ENCODE results near the gene IRAK1BP1. TPM values are rescaled to one million over a fixed set of nuclear protein-coding genes. Genes with fewer than 3 reads are reported as not detected.

Gene IRAK1BP1
- polyA plus RNA-seq, 1 donor from 2014 or later, result 6.6 TPM

DNA sequence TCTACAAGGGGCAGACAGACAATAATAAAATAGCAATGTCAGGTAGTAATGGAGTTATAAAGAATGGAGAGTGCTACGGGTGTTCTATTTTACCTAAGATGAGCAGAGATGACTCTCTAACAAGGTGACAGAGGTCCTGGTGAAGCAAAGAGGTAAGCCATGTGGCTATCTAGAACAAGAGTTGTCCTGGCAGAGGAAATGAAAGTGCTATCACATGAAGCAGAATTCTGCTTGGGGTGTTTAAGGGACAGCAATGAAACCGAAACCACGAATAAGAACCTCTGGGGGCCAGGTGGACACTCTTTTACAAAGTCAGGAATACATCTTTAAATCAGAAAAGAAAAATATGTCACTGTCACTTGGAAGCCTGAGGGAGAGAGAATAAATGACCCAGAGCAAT, 37.9 kb upstream of the IRAK1BP1 start:
- Histone ChIP-seq H2AFZ (ENCODE audit: low read depth, low read length) (no peak overlapping the region), H3K9me2 (ENCODE audit: insufficient read depth, low read length) (no peaks in the 10 kb centered on the region), H3K9ac (ENCODE audit: low read length) (no peak overlapping the region), H3K27me3 (ENCODE audit: insufficient read depth, low read depth, low read length) (no peaks in the 10 kb centered on the region), H4K20me1 (ENCODE audit: insufficient read depth) (no peaks in the 10 kb centered on the region), H3K36me3 (ENCODE audit: insufficient read depth, low read length) (no peaks in the 10 kb centered on the region), H3K4me3 (ENCODE audit: low read length) (no peak overlapping the region), H3K79me2 (replicated peaks; ENCODE audit: insufficient read depth, low read length) (no peaks in the 10 kb centered on the region), H3F3A (ENCODE audit: insufficient read depth, low read length, poor library complexity, severe bottlenecking) (no peaks in the 10 kb centered on the region), H3K9me3 (ENCODE audit: low read length) (no peaks in the 10 kb centered on the region), H3K4me2 (ENCODE audit: low read length) (no peak overlapping the region), H3K27ac (ENCODE audit: low read length) (no peak overlapping the region)
- TF ChIP-seq POLR2AphosphoS5 (IDR thresholded peaks at IDR 0.05), result no peak
- no peak for TF ChIP-seq MXI1 (conservative IDR thresholded peaks at IDR 0.05; ENCODE audit: poor library complexity, severe bottlenecking)
- TF ChIP-seq, protein P1, sequence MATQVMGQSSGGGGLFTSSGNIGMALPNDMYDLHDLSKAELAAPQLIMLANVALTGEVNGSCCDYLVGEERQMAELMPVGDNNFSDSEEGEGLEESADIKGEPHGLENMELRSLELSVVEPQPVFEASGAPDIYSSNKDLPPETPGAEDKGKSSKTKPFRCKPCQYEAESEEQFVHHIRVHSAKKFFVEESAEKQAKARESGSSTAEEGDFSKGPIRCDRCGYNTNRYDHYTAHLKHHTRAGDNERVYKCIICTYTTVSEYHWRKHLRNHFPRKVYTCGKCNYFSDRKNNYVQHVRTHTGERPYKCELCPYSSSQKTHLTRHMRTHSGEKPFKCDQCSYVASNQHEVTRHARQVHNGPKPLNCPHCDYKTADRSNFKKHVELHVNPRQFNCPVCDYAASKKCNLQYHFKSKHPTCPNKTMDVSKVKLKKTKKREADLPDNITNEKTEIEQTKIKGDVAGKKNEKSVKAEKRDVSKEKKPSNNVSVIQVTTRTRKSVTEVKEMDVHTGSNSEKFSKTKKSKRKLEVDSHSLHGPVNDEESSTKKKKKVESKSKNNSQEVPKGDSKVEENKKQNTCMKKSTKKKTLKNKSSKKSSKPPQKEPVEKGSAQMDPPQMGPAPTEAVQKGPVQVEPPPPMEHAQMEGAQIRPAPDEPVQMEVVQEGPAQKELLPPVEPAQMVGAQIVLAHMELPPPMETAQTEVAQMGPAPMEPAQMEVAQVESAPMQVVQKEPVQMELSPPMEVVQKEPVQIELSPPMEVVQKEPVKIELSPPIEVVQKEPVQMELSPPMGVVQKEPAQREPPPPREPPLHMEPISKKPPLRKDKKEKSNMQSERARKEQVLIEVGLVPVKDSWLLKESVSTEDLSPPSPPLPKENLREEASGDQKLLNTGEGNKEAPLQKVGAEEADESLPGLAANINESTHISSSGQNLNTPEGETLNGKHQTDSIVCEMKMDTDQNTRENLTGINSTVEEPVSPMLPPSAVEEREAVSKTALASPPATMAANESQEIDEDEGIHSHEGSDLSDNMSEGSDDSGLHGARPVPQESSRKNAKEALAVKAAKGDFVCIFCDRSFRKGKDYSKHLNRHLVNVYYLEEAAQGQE (IDR thresholded peaks at IDR 0.05; ENCODE audit: borderline replicate concordance), result no peak
- TF ChIP-seq EZH2 (IDR thresholded peaks at IDR 0.05; ENCODE audit: borderline replicate concordance, insufficient read depth, low read length, poor library complexity, severe bottlenecking), result no peak
- TF ChIP-seq SMC3 (conservative IDR thresholded peaks at IDR 0.05; ENCODE audit: poor library complexity), result no peak
- no peak for TF ChIP-seq EP300 (conservative IDR thresholded peaks at IDR 0.05; ENCODE audit: poor library complexity, severe bottlenecking)
- TF ChIP-seq TAF1 (IDR thresholded peaks at IDR 0.05; ENCODE audit: low read depth), result no peak
- no peak for TF ChIP-seq RAD21 (conservative IDR thresholded peaks at IDR 0.05)
- TF ChIP-seq, protein P2, sequence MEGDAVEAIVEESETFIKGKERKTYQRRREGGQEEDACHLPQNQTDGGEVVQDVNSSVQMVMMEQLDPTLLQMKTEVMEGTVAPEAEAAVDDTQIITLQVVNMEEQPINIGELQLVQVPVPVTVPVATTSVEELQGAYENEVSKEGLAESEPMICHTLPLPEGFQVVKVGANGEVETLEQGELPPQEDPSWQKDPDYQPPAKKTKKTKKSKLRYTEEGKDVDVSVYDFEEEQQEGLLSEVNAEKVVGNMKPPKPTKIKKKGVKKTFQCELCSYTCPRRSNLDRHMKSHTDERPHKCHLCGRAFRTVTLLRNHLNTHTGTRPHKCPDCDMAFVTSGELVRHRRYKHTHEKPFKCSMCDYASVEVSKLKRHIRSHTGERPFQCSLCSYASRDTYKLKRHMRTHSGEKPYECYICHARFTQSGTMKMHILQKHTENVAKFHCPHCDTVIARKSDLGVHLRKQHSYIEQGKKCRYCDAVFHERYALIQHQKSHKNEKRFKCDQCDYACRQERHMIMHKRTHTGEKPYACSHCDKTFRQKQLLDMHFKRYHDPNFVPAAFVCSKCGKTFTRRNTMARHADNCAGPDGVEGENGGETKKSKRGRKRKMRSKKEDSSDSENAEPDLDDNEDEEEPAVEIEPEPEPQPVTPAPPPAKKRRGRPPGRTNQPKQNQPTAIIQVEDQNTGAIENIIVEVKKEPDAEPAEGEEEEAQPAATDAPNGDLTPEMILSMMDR (IDR thresholded peaks at IDR 0.05; ENCODE audit: poor library complexity, severe bottlenecking), result no peak

DNA sequence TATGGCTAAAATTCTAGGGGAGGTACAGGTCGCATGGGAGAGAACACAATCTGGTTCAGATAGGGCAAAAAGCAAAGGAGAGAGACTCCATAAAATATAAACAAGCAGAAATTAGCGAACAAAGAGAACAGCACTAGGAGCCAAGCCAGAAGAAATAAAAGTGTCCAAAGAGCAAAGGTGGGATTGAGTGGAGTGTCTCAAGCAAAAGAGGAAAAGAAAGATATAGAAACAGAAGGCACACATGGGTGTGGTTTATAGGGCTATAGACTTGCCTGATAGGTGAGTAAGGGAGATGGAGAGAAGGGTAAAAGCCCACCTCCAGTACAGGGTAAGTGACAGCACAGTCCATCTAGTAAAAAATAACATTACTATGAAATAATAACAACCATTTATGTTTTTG, 36.5 kb upstream of the IRAK1BP1 start:
- Histone ChIP-seq H3K79me2 (replicated peaks; ENCODE audit: insufficient read depth, low read length) (no peaks in the 10 kb centered on the region), H3K9ac (ENCODE audit: low read length) (no peak overlapping the region), H3K4me3 (ENCODE audit: low read length) (no peak overlapping the region), H3K27me3 (ENCODE audit: insufficient read depth, low read depth, low read length) (no peaks in the 10 kb centered on the region), H3F3A (ENCODE audit: insufficient read depth, low read length, poor library complexity, severe bottlenecking) (no peaks in the 10 kb centered on the region), H3K27ac (ENCODE audit: low read length) (no peak overlapping the region), H4K20me1 (ENCODE audit: insufficient read depth) (no peaks in the 10 kb centered on the region), H3K36me3 (ENCODE audit: insufficient read depth, low read length) (no peaks in the 10 kb centered on the region), H3K9me2 (ENCODE audit: insufficient read depth, low read length) (no peaks in the 10 kb centered on the region), H3K9me3 (ENCODE audit: low read length) (no peaks in the 10 kb centered on the region), H3K4me2 (ENCODE audit: low read length) (no peak overlapping the region), H2AFZ (ENCODE audit: low read depth, low read length) (no peak overlapping the region)
- TF ChIP-seq RAD21 (conservative IDR thresholded peaks at IDR 0.05), result no peak
- TF ChIP-seq, protein P1 (IDR thresholded peaks at IDR 0.05; ENCODE audit: borderline replicate concordance), result no peak
